Kidney (tissue), 14 donors: Measurements from ENCODE around the gene MACROD2. TPM values are rescaled to one million over a fixed set of nuclear protein-coding genes. Genes with fewer than 3 reads are reported as not detected.

Experiments
- DNase-seq, 5 donors: peaks; one replicate each; pipeline ENCODE4 v3.0.0-alpha.2; 2013 to 2020
- FAIRE-seq: peaks from 2 replicates; lab custom pipeline; 2012; peaks lifted over from hg19 to GRCh38; lab: Jason Lieb, UNC
- H3K27ac ChIP-seq, 2 donors: one replicate each; pipeline ENCODE4 v1.7.0; 2013; ENCODE audit warnings: low read depth in 2 of 2, low read length in 2 of 2, inconsistent platforms in 1 of 2
- H3K27me3 ChIP-seq: one replicate; pipeline ENCODE4 v1.7.1; 2013; ENCODE audit warnings: low read length, inconsistent platforms; ENCODE audit not compliant: control insufficient read depth, insufficient read depth
- H3K36me3 ChIP-seq, 3 donors: one replicate each; pipeline versions ENCODE4 v1.7.0 to v1.7.1; 2013; ENCODE audit warnings: low read length in 3 of 3, control low read depth in 1 of 3, inconsistent platforms in 1 of 3; ENCODE audit not compliant: insufficient read depth in 3 of 3, control insufficient read depth in 2 of 3
- H3K4me1 ChIP-seq, 3 donors: one replicate each; pipeline versions ENCODE4 v1.7.0 to v1.7.1; 2013; ENCODE audit warnings: low read length in 3 of 3, inconsistent platforms in 1 of 3, low read depth in 1 of 3; ENCODE audit not compliant: control insufficient read depth in 2 of 3, insufficient read depth in 2 of 3
- H3K4me3 ChIP-seq, 3 donors: one replicate each; pipeline versions ENCODE4 v1.7.0 to v1.8.1; 2013; ENCODE audit warnings: low read length in 3 of 3, control low read depth in 1 of 3, inconsistent platforms in 1 of 3
- H3K9ac ChIP-seq, 3 donors: one replicate each; pipeline versions ENCODE4 v1.7.0 to v1.7.1; 2013; ENCODE audit warnings: low read length in 3 of 3, control low read depth in 1 of 3, inconsistent platforms in 1 of 3
- H3K9me3 ChIP-seq, 3 donors: one replicate each; pipeline versions ENCODE4 v1.7.0 to v1.7.1; 2013; ENCODE audit warnings: low read length in 3 of 3, control low read depth in 1 of 3, inconsistent platforms in 1 of 3; ENCODE audit not compliant: control insufficient read depth in 2 of 3, insufficient read depth in 1 of 3
- intact Hi-C: fragments of 100-400 bp; cut with DNase I; formaldehyde crosslinking; loops from one replicate; pipeline ENCODE4 v1.11.1; 2022
- polyA plus RNA-seq: library from polyadenylated mRNA; stranded (reverse); fragments of 350-450 nt; fragmentation: Illumina TruSeq; extraction: RNeasy Lipid Tissue Mini Kit (QIAGEN cat#74804); gene quantifications from one replicate; pipeline ENCODE4 v1.2.3, GENCODE V29; 2014; ENCODE audit warnings: low read depth, low replicate concordance; ENCODE audit not compliant: insufficient read depth
- total RNA-seq: library from RNA; stranded (reverse); fragmentation: NEBNext Ultra II Directional; extraction: Animal tissue kit (Norgen Biotek cat#: 25700); gene quantifications from one replicate; pipeline ENCODE4 v1.2.1, GENCODE V29; 2021
- TF ChIP-seq, protein P1 (sequence below): IDR thresholded peaks from 3 replicates; pipeline ENCODE4 v1.5.1; 2012; ENCODE audit warnings: mild to moderate bottlenecking, moderate library complexity, borderline replicate concordance; ENCODE audit not compliant: insufficient read depth; ENCODE audit errors: extremely low read depth
- donor health status: control.
- donor health status: control.
- donor health status: control.
- donor health status: control.
- donor health status: control.
- donor health status: DM: yes; HTN: yes; CAD: no.
- donor health status: Normal renal cell carcinoma (clear cell type).

Gene MACROD2
- total and polyA plus RNA-seq, 2 donors from 2014 or later, result 3.0 to 10.0 TPM

DNA sequence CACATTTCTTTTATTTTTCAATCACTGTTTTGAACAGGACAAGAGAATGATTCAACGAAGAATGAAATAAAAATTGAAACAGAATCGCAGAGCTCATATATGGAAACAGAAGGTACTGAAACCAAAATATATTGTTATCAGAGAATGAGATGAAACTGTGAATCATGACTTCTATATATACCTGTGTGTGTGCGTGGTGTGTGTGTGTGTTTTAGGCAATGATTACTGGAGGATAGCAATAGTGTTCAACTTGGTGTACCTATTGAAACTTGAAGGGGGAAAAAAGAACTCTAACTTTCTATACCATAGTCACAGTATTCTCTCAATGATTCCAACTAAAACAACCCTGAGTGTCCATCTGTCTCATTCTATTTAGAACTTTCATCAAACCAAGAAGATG, 1991.4 kb downstream of the MACROD2 start:
- no peaks in the 10 kb centered on the region for H3K9me3 ChIP-seq
- intact Hi-C loops, result no loop called here

DNA sequence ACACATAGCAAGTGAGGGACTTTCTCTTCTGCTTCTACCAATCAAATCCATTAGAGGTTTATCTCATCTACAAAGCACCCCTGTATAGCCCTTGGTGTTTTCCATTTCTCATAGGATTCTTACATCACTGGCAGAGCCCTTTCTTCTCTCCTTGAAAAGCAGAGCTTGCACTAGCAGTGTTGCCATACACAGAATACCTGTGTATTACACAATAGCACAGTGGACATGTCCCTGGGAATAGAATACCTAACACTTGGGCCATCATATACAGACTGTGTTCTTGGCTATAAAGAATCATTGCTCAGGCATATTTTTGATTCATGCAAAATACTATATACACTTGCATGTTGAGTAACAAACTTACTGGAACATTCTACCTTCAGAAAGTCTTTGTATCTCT, 1996.0 kb downstream of the MACROD2 start:
- no peak overlapping the region for H3K27ac ChIP-seq
- H3K4me1 ChIP-seq, result no peaks in the 10 kb centered on the region
- H3K9me3 ChIP-seq, result no peaks in the 10 kb centered on the region
- FAIRE-seq (no peak), DNase-seq (no peak)
- no peaks in the 10 kb centered on the region for H3K36me3 ChIP-seq
- H3K4me3 ChIP-seq, result no peak overlapping the region
- no peaks in the 10 kb centered on the region for H3K27me3 ChIP-seq
- intact Hi-C loops, result no loop called here
- TF ChIP-seq, protein P1, sequence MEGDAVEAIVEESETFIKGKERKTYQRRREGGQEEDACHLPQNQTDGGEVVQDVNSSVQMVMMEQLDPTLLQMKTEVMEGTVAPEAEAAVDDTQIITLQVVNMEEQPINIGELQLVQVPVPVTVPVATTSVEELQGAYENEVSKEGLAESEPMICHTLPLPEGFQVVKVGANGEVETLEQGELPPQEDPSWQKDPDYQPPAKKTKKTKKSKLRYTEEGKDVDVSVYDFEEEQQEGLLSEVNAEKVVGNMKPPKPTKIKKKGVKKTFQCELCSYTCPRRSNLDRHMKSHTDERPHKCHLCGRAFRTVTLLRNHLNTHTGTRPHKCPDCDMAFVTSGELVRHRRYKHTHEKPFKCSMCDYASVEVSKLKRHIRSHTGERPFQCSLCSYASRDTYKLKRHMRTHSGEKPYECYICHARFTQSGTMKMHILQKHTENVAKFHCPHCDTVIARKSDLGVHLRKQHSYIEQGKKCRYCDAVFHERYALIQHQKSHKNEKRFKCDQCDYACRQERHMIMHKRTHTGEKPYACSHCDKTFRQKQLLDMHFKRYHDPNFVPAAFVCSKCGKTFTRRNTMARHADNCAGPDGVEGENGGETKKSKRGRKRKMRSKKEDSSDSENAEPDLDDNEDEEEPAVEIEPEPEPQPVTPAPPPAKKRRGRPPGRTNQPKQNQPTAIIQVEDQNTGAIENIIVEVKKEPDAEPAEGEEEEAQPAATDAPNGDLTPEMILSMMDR, result no peak
- no peak overlapping the region for H3K9ac ChIP-seq

More for the DNA sequence above, 1991.4 kb downstream of the MACROD2 start:
- Histone ChIP-seq H3K4me3 (no peak overlapping the region), H3K36me3 (no peaks in the 10 kb centered on the region), H3K27me3 (no peaks in the 10 kb centered on the region), H3K27ac (no peak overlapping the region), H3K4me1 (no peaks in the 10 kb centered on the region), H3K9ac (no peak overlapping the region)
- DNase-seq (no peak), FAIRE-seq (no peak)
- TF ChIP-seq, protein P1, result no peak

DNA sequence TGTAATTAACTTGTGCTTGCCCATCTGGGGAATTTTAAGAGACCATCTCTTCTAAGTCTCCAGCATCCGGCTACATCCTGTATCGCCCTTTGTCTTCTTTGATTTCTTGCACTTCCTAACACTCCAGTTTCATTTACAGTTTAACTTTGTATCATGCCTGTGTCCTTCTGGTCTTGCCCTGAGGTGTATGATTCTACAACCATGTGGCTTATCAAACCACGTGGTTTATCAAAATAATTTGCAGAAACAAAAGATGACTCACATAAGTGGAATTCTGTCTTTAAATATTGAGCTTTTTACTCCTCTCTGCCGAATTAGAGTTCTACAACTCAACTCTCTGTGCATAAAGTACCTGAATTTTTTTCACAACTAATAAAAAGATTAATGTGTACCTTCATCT, 1997.2 kb downstream of the MACROD2 start:
- DNase-seq (no peak), FAIRE-seq (no peak)
- TF ChIP-seq, protein P1, result no peak
- no peak overlapping the region for H3K4me3 ChIP-seq
- no peak overlapping the region for H3K9ac ChIP-seq
- intact Hi-C loops, result no loop called here
- peaks cover 0 to 6% (median 0%) of the 10 kb centered on the region in 3 donors for H3K9me3 ChIP-seq
- no peaks in the 10 kb centered on the region for H3K4me1 ChIP-seq
- H3K27me3 ChIP-seq, result no peaks in the 10 kb centered on the region
- no peaks in the 10 kb centered on the region for H3K36me3 ChIP-seq
- H3K27ac ChIP-seq, result no peak overlapping the region

DNA sequence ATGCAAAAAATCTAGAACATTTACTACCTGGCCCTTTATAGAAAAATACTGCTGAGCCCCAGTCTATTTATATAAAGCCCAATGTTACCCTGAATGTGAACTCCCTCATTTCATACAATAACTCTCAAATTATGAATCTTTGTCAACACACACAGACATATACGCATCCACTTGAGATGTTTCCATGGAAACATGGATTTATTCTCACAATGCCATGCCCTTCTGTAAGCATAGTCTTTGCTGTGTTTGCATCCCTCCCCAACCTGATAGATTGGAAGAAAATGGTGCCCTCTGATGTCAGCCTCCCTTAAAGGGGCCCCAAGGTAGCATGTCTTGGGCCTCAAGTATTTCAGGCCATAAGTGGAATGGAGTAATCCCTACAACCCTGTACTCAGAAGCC, 2004.8 kb downstream of the MACROD2 start:
- H3K9me3 ChIP-seq, result peaks cover 0 to 11% (median 2%) of the 10 kb centered on the region in 3 donors
- no peaks in the 10 kb centered on the region for H3K36me3 ChIP-seq
- H3K4me3 ChIP-seq, result no peak overlapping the region
- H3K27me3 ChIP-seq, result no peaks in the 10 kb centered on the region
- no peaks in the 10 kb centered on the region for H3K4me1 ChIP-seq
- H3K27ac ChIP-seq, result no peak overlapping the region
- DNase-seq (no peak), FAIRE-seq (no peak)
- no peak overlapping the region for H3K9ac ChIP-seq
- intact Hi-C loops, result no loop called here
- TF ChIP-seq, protein P1, result no peak
